Measurements from ENCODE around the gene BRD7. TPM values are rescaled to one million over a fixed set of nuclear protein-coding genes. Genes with fewer than 3 reads are reported as not detected.

The BRD7 gene
- total and polyA plus RNA-seq, 2 of the 13 experiments (the other 11 are each of a cell fraction or from before 2014, with no cell fraction given), result 82.3 to 149 TPM

GRCh38 chr16:50309527-50310307 is 59.1 kb downstream of the BRD7 start (continued):
- TF ChIP-seq, protein P1, sequence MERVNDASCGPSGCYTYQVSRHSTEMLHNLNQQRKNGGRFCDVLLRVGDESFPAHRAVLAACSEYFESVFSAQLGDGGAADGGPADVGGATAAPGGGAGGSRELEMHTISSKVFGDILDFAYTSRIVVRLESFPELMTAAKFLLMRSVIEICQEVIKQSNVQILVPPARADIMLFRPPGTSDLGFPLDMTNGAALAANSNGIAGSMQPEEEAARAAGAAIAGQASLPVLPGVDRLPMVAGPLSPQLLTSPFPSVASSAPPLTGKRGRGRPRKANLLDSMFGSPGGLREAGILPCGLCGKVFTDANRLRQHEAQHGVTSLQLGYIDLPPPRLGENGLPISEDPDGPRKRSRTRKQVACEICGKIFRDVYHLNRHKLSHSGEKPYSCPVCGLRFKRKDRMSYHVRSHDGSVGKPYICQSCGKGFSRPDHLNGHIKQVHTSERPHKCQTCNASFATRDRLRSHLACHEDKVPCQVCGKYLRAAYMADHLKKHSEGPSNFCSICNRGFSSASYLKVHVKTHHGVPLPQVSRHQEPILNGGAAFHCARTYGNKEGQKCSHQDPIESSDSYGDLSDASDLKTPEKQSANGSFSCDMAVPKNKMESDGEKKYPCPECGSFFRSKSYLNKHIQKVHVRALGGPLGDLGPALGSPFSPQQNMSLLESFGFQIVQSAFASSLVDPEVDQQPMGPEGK (CRISPR knock-in tag; IDR thresholded peaks at IDR 0.05), result peak; percentile 67; the same call in 1 of the 2 replicates
- TF ChIP-seq RFX1 (IDR thresholded peaks at IDR 0.05), result no peak
- TF ChIP-seq ZNF615 (CRISPR knock-in tag; IDR thresholded peaks at IDR 0.05; ENCODE audit: borderline replicate concordance), result no peak
- TF ChIP-seq HNRNPLL (IDR thresholded peaks at IDR 0.05; ENCODE audit: low read depth, low read length, poor library complexity, severe bottlenecking), result peak; percentile 14
- TF ChIP-seq, protein P2, sequence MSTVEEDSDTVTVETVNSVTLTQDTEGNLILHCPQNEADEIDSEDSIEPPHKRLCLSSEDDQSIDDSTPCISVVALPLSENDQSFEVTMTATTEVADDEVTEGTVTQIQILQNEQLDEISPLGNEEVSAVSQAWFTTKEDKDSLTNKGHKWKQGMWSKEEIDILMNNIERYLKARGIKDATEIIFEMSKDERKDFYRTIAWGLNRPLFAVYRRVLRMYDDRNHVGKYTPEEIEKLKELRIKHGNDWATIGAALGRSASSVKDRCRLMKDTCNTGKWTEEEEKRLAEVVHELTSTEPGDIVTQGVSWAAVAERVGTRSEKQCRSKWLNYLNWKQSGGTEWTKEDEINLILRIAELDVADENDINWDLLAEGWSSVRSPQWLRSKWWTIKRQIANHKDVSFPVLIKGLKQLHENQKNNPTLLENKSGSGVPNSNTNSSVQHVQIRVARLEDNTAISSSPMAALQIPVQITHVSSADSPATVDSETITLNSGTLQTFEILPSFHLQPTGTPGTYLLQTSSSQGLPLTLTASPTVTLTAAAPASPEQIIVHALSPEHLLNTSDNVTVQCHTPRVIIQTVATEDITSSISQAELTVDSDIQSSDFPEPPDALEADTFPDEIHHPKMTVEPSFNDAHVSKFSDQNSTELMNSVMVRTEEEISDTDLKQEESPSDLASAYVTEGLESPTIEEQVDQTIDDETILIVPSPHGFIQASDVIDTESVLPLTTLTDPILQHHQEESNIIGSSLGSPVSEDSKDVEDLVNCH (CRISPR knock-in tag; IDR thresholded peaks at IDR 0.05), result no peak
- peak; percentile 83 to 91 for TF ChIP-seq NR2F1 (CRISPR knock-in tag; IDR thresholded peaks at IDR 0.05)
- TF ChIP-seq KDM5A (IDR thresholded peaks at IDR 0.05; ENCODE audit: borderline replicate concordance, low read length), result no peak
- TF ChIP-seq FOXP1 (IDR thresholded peaks at IDR 0.05), result no peak
- TF ChIP-seq FOXP1 (CRISPR knock-in tag; IDR thresholded peaks at IDR 0.05), result peak; percentile 18; the same call in 1 of the 2 replicates
- TF ChIP-seq GFI1 (CRISPR knock-in tag; IDR thresholded peaks at IDR 0.05; ENCODE audit: borderline replicate concordance), result no peak
- TF ChIP-seq ZNF225 (CRISPR knock-in tag; IDR thresholded peaks at IDR 0.05), result no peak
- no peak for TF ChIP-seq ZMYM2 (CRISPR knock-in tag; IDR thresholded peaks at IDR 0.05)
- peak; percentile 58; the same call in 1 of the 2 replicates for TF ChIP-seq HNF4A (CRISPR knock-in tag; IDR thresholded peaks at IDR 0.05)
- peak; percentile 11 for TF ChIP-seq ZNF883 (CRISPR knock-in tag; IDR thresholded peaks at IDR 0.05; ENCODE audit: not compliant biosample characterization)
- 0 out of 2 replicates have a peak, but pooled peaks have one; percentile 51 for TF ChIP-seq BCL6 (CRISPR knock-in tag; IDR thresholded peaks at IDR 0.05)
- no peak for TF ChIP-seq ZNF367 (CRISPR knock-in tag; IDR thresholded peaks at IDR 0.05; ENCODE audit: borderline replicate concordance)
- no peak; the same call in 1 of the 2 replicates for TF ChIP-seq ZNF709 (CRISPR knock-in tag; IDR thresholded peaks at IDR 0.05)
- TF ChIP-seq NFIB (CRISPR knock-in tag; IDR thresholded peaks at IDR 0.05; ENCODE audit: borderline replicate concordance), result no peak
- TF ChIP-seq, protein P3, sequence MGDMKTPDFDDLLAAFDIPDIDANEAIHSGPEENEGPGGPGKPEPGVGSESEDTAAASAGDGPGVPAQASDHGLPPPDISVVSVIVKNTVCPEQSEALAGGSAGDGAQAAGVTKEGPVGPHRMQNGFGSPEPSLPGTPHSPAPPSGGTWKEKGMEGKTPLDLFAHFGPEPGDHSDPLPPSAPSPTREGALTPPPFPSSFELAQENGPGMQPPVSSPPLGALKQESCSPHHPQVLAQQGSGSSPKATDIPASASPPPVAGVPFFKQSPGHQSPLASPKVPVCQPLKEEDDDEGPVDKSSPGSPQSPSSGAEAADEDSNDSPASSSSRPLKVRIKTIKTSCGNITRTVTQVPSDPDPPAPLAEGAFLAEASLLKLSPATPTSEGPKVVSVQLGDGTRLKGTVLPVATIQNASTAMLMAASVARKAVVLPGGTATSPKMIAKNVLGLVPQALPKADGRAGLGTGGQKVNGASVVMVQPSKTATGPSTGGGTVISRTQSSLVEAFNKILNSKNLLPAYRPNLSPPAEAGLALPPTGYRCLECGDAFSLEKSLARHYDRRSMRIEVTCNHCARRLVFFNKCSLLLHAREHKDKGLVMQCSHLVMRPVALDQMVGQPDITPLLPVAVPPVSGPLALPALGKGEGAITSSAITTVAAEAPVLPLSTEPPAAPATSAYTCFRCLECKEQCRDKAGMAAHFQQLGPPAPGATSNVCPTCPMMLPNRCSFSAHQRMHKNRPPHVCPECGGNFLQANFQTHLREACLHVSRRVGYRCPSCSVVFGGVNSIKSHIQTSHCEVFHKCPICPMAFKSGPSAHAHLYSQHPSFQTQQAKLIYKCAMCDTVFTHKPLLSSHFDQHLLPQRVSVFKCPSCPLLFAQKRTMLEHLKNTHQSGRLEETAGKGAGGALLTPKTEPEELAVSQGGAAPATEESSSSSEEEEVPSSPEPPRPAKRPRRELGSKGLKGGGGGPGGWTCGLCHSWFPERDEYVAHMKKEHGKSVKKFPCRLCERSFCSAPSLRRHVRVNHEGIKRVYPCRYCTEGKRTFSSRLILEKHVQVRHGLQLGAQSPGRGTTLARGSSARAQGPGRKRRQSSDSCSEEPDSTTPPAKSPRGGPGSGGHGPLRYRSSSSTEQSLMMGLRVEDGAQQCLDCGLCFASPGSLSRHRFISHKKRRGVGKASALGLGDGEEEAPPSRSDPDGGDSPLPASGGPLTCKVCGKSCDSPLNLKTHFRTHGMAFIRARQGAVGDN (CRISPR knock-in tag; IDR thresholded peaks at IDR 0.05), result peak; percentile 64
- TF ChIP-seq ETV5 (CRISPR knock-in tag; IDR thresholded peaks at IDR 0.05; ENCODE audit: borderline replicate concordance), result peak; percentile 22

Data from HepG2 (cell line).